GM10266 (cell line): ENCODE results near the gene SLC25A28.
"Not testable (repeated sequence)": the region's sequence is repeated elsewhere in the genome, so short reads cannot be mapped to it uniquely, and the experiment has no call there.

Experiments used
- DNase-seq: peaks from one replicate; pipeline ENCODE4 v3.0.0; 2012; ENCODE audit errors: extremely low spot score
- CTCF ChIP-seq: IDR thresholded peaks from 2 replicates; pipeline ENCODE4 v1.5.1; 2012; ENCODE audit warnings: mild to moderate bottlenecking, low read depth; ENCODE audit not compliant: control insufficient read depth, insufficient read depth; ENCODE audit errors: missing control alignments

The SLC25A28 gene

GRCh38 chr10:99647601-99648151 is 27.4 kb upstream of the SLC25A28 start:
- DNase-seq: no peak

GRCh38 chr10:99633832-99634231 is 13.6 kb upstream of the SLC25A28 start:
- no peak for DNase-seq
- no peak for TF ChIP-seq CTCF

More at GRCh38 chr10:99647601-99648151, 27.4 kb upstream of the SLC25A28 start:
- TF ChIP-seq CTCF: no peak

GRCh38 chr10:99631496-99631895 is 11.3 kb upstream of the SLC25A28 start:
- TF ChIP-seq CTCF: no peak
- DNase-seq: no peak

- no peak for DNase-seq
- no peak for TF ChIP-seq CTCF
Measured at GRCh38 chr10:99630991-99631390, 10.8 kb upstream of the SLC25A28 start.

GRCh38 chr10:99630433-99630832 is 10.2 kb upstream of the SLC25A28 start:
- no peak for DNase-seq
- TF ChIP-seq CTCF: peak; percentile 50

- no peak for DNase-seq
- no peak for TF ChIP-seq CTCF
Measured at GRCh38 chr10:99629625-99629978, 9.4 kb upstream of the SLC25A28 start.

GRCh38 chr10:99628923-99629624 is 8.8 kb upstream of the SLC25A28 start:
- no peak for TF ChIP-seq CTCF
- no peak for DNase-seq

GRCh38 chr10:99625124-99625523 is 4.9 kb upstream of the SLC25A28 start:
- DNase-seq: not testable (repeated sequence)
